ENCODE data around the gene SLC37A1.
"Not testable (repeated sequence)": the region's sequence is repeated elsewhere in the genome, so short reads cannot be mapped to it uniquely, and the experiment has no call there.

Gene SLC37A1

GRCh38 chr21:42598159-42598735 lies 84.6 kb downstream of the SLC37A1 start:
- no peak for DNase-seq

- no peak for DNase-seq
Observed at GRCh38 chr21:42599486-42599885, 85.8 kb downstream of the SLC37A1 start.

- DNase-seq: no peak
Observed at GRCh38 chr21:42599962-42600361, 86.3 kb downstream of the SLC37A1 start.

- DNase-seq: no peak
Observed at GRCh38 chr21:42601656-42602055, 88.0 kb downstream of the SLC37A1 start.

- no peak for DNase-seq
Observed at GRCh38 chr21:42607102-42607501, 93.5 kb downstream of the SLC37A1 start.

- DNase-seq: no peak
Observed at GRCh38 chr21:42607525-42608102, 94.0 kb downstream of the SLC37A1 start.

- DNase-seq: no peak
Observed at GRCh38 chr21:42608446-42608845, 94.8 kb downstream of the SLC37A1 start.

- DNase-seq: no peak
Observed at GRCh38 chr21:42609811-42610210, 96.2 kb downstream of the SLC37A1 start.

- no peak for DNase-seq
Observed at GRCh38 chr21:42611852-42612251, 98.2 kb downstream of the SLC37A1 start.

- no peak for DNase-seq
Observed at GRCh38 chr21:42612390-42612789, 98.7 kb downstream of the SLC37A1 start.

- DNase-seq: no peak
Observed at GRCh38 chr21:42613756-42614155, 100.1 kb downstream of the SLC37A1 start.

GRCh38 chr21:42614396-42614795 lies 100.7 kb downstream of the SLC37A1 start:
- DNase-seq: no peak

- no peak for DNase-seq
Observed at GRCh38 chr21:42614811-42615351, 101.2 kb downstream of the SLC37A1 start.

GRCh38 chr21:42615377-42615776 lies 101.7 kb downstream of the SLC37A1 start:
- DNase-seq: not testable (repeated sequence)

- DNase-seq: no peak
Observed at GRCh38 chr21:42615924-42616323, 102.3 kb downstream of the SLC37A1 start.

GRCh38 chr21:42616446-42616845 lies 102.8 kb downstream of the SLC37A1 start:
- no peak for DNase-seq

- DNase-seq: no peak
Observed at GRCh38 chr21:42616941-42617340, 103.3 kb downstream of the SLC37A1 start.

- DNase-seq: no peak
Observed at GRCh38 chr21:42617486-42617885, 103.8 kb downstream of the SLC37A1 start.

GRCh38 chr21:42618707-42619102 lies 105.1 kb downstream of the SLC37A1 start:
- no peak for DNase-seq

- no peak for DNase-seq
Observed at GRCh38 chr21:42619166-42619565, 105.5 kb downstream of the SLC37A1 start.

- DNase-seq: no peak
Observed at GRCh38 chr21:42619841-42620240, 106.2 kb downstream of the SLC37A1 start.

GRCh38 chr21:42621166-42621818 lies 107.6 kb downstream of the SLC37A1 start:
- DNase-seq: no peak

GRCh38 chr21:42621819-42622177 lies 108.1 kb downstream of the SLC37A1 start:
- no peak for DNase-seq

GRCh38 chr21:42622284-42622683 lies 108.6 kb downstream of the SLC37A1 start:
- no peak for DNase-seq
